CD4-positive, alpha-beta T cell (primary cell): ENCODE data around the gene NUMBL. TPM values are rescaled to one million over a fixed set of nuclear protein-coding genes. Genes with fewer than 3 reads are reported as not detected.

Experiments
- ATAC-seq: fragments of 200-7000 bp; cut with Tn5 transposase; one replicate; pipeline ENCODE4 v1.10.0; 2022; ENCODE audit warnings: mild to moderate bottlenecking; ENCODE audit not compliant: poor library complexity
- CTCF ChIA-PET: fragments of 350-600 bp; sonication (Branson Sonifier 250); formaldehyde crosslinking; loops from one replicate; lab custom pipeline; 2021; ENCODE audit warnings: antibody characterized with exemption, inconsistent platforms; lab: Charles Lee
- POLR2A ChIA-PET: fragments of 350-600 bp; sonication (Branson Sonifier 250); formaldehyde crosslinking; loops from one replicate; lab custom pipeline; 2021; ENCODE audit warnings: antibody characterized with exemption, inconsistent platforms; lab: Charles Lee
- DNase-seq, 14 experiments: peaks; one replicate each; pipeline ENCODE4 v3.0.0-alpha.2; 2013 to 2020; ENCODE audit warnings: mixed read lengths in 2 of 14
- H3K27ac ChIP-seq, 2 donors: one replicate each; pipeline versions ENCODE4 v1.5.1 to v1.7.0; 2013; ENCODE audit warnings: low read length in 2 of 2, low read depth in 1 of 2, mild to moderate bottlenecking in 1 of 2
- H3K27me3 ChIP-seq, 2 experiments: 1 replicate in 1 of 2; 2 replicates in 1 of 2; pipeline versions ENCODE4 v1.6.1 to v1.7.0; 2013; ENCODE audit warnings: low read length in 2 of 2, control low read depth in 1 of 2, mild to moderate bottlenecking in 1 of 2, moderate library complexity in 1 of 2; ENCODE audit not compliant: insufficient read depth in 2 of 2, control insufficient read depth in 1 of 2
- H3K36me3 ChIP-seq: one replicate; pipeline ENCODE4 v1.6.1; 2013; ENCODE audit warnings: low read length, control low read depth; ENCODE audit not compliant: insufficient read depth
- H3K4me1 ChIP-seq: one replicate; pipeline ENCODE4 v1.6.1; 2013; ENCODE audit warnings: low read length, control low read depth; ENCODE audit not compliant: insufficient read depth
- H3K4me3 ChIP-seq: one replicate; pipeline ENCODE4 v1.5.1; 2013; ENCODE audit warnings: mild to moderate bottlenecking, low read length, moderate library complexity
- H3K9me3 ChIP-seq, 2 experiments: 1 replicate in 1 of 2; 2 replicates in 1 of 2; pipeline versions ENCODE4 v1.6.1 to v1.7.0; 2013; ENCODE audit warnings: low read length in 2 of 2, mild to moderate bottlenecking in 2 of 2, control low read depth in 1 of 2, moderate library complexity in 1 of 2; ENCODE audit not compliant: control insufficient read depth in 1 of 2, insufficient read depth in 1 of 2
- H3K27ac Mint-ChIP-seq: one replicate; pipeline ENCODE4 v1.8.0; 2020; ENCODE audit warnings: mixed read lengths
- H3K27me3 Mint-ChIP-seq: one replicate; pipeline ENCODE4 v1.8.0; 2021; ENCODE audit warnings: mixed read lengths
- H3K36me3 Mint-ChIP-seq: one replicate; pipeline ENCODE4 v1.8.0; 2021; ENCODE audit warnings: low read depth, mixed read lengths
- H3K4me1 Mint-ChIP-seq: one replicate; pipeline ENCODE4 v1.8.0; 2021; ENCODE audit warnings: low read depth, mixed read lengths
- H3K4me3 Mint-ChIP-seq: one replicate; pipeline ENCODE4 v1.8.0; 2020; ENCODE audit warnings: mild to moderate bottlenecking, mixed read lengths
- H3K9me3 Mint-ChIP-seq: one replicate; pipeline ENCODE4 v1.8.0; 2020; ENCODE audit warnings: mixed read lengths
- CTCF ChIP-seq: fragments of 200-600 bp; IDR thresholded peaks from one replicate; pipeline ENCODE4 v1.8.0; 2022; ENCODE audit warnings: antibody characterized with exemption, mild to moderate bottlenecking
- intact Hi-C, 2 experiments: fragments of 100-400 bp; cut with DNase I in 1 of 2; cut with micrococcal nuclease in 1 of 2; formaldehyde crosslinking; loops; one replicate each; pipeline versions ENCODE4 v1.15.1 to v1.9.0; 2023 to 2025; cut with DNase I, micrococcal nuclease
- total RNA-seq, 174 experiments: library from RNA in 2 of 174; stranded (reverse) in 2 of 174; gene quantifications; one replicate each; pipeline ENCODE4 v1.2.3 and lab custom pipeline; 2021 to 2026

Gene NUMBL
- total RNA-seq, 2 experiments from 2014 or later: 5.2 to 5.4 TPM

- DNase-seq (peak in 1 of 14 experiments; percentile 15), ATAC-seq (no peak)
- peaks cover 70% of the 10 kb centered on the region for H3K4me1 ChIP-seq
- H3K4me3 ChIP-seq: peak overlapping the region; percentile 89
- H3K4me3 Mint-ChIP-seq: peak overlapping the region; percentile 75
- H3K27ac ChIP-seq: peak overlapping the region; percentile 52 to 96
- no peaks in the 10 kb centered on the region for H3K27me3 ChIP-seq
- H3K9me3 Mint-ChIP-seq: no peaks in the 10 kb centered on the region
- H3K36me3 Mint-ChIP-seq: peaks cover 47% of the 10 kb centered on the region
- H3K4me1 Mint-ChIP-seq: peaks cover 75% of the 10 kb centered on the region
- peaks cover 3% of the 10 kb centered on the region for H3K36me3 ChIP-seq
- no peaks in the 10 kb centered on the region for H3K27me3 Mint-ChIP-seq
- H3K27ac Mint-ChIP-seq: peak overlapping the region; percentile 94
- CTCF ChIA-PET: interaction anchor here (0.9 to 1.3 kb wide), 3 partner anchors 36 to 81 kb away, joined by 3 to 4 read pairs (median 4); partner anchors contain the start of gene EGLN2
- POLR2A ChIA-PET: interaction anchor here (1.0 to 2.4 kb wide), 12 partner anchors 24 to 547 kb away, joined by 3 to 22 read pairs (median 4); partner anchors contain the start of genes ACTMAP, EGLN2, HNRNPUL1 and RAB4B
- intact Hi-C loops: loop anchor here (2.0 to 10.0 kb wide), 6 partner anchors 27 to 550 kb away; partner anchors contain the start of genes ACTMAP (in 1 of the 2), EGLN2 (in 1 of the 2), NUMBL (in 1 of the 2) and SNRPA (in 1 of the 2)
- no peak for TF ChIP-seq CTCF
- no peaks in the 10 kb centered on the region for H3K9me3 ChIP-seq
Measured at GRCh38 chr19:40717325-40717879, 27.0 kb upstream of the NUMBL start.

- Mint-ChIP-seq H3K27ac (peak within 1 kb of the TSS; percentile 94), H3K4me1 (peaks cover 71% of the 10 kb centered on the region), H3K4me3 (peak within 1 kb of the TSS; percentile 95), H3K36me3 (peaks cover 43% of the 10 kb centered on the region), H3K27me3 (no peaks in the 10 kb centered on the region), H3K9me3 (no peaks in the 10 kb centered on the region)
- no peak for TF ChIP-seq CTCF
- DNase-seq (peak; percentile 98 to 100 (median 99)), ATAC-seq (peak; percentile 73)
- peak within 1 kb of the TSS; percentile 89 to 96 for H3K27ac ChIP-seq
- CTCF ChIA-PET: interaction anchor here (0.9 to 1.6 kb wide), 7 partner anchors 36 to 103 kb away, joined by 3 to 7 read pairs (median 4); partner anchors contain the start of genes EGLN2 and RAB4B
- no peaks in the 10 kb centered on the region for H3K36me3 ChIP-seq
- POLR2A ChIA-PET: interaction anchor here (0.8 to 2.4 kb wide), 14 partner anchors 22 to 647 kb away, joined by 3 to 22 read pairs (median 4); partner anchors contain the start of genes ACTMAP, B9D2, EGLN2 and HNRNPUL1
- H3K4me1 ChIP-seq: peaks cover 70% of the 10 kb centered on the region
- no peaks in the 10 kb centered on the region for H3K9me3 ChIP-seq
- peak within 1 kb of the TSS; percentile 89 for H3K4me3 ChIP-seq
- no peaks in the 10 kb centered on the region for H3K27me3 ChIP-seq
- intact Hi-C loops: loop anchor here (1.0 to 10.0 kb wide), 7 partner anchors 26 to 551 kb away; partner anchors contain the start of genes ACTMAP (in 1 of the 2), EGLN2 (in 1 of the 2), NUMBL (in 1 of the 2) and RAB4B (in 1 of the 2)
Measured at GRCh38 chr19:40716482-40717324, 26.3 kb upstream of the NUMBL start, which contains the start of the genes COQ8B and ITPKC. TSS of gene COQ8B (minus strand) at chr19:40716886. CDS start at chr19:40714632, 2,254 bp downstream. TSS of gene ITPKC (plus strand) at chr19:40717112. CDS start at chr19:40717136, 24 bp downstream.

GRCh38 chr19:40716031-40716481, 25.6 kb upstream of the NUMBL start:
- H3K9me3 Mint-ChIP-seq: no peaks in the 10 kb centered on the region
- TF ChIP-seq CTCF: no peak
- DNase-seq (peak in 13 of 14 experiments; percentile 35 to 88 (median 51)), ATAC-seq (no peak)
- H3K36me3 Mint-ChIP-seq: peaks cover 48% of the 10 kb centered on the region
- ChIA-PET POLR2A (interaction anchor here (0.8 to 2.4 kb wide), 8 partner anchors 22 to 648 kb away, joined by 3 to 22 read pairs (median 4); partner anchors contain the start of genes ACTMAP, B9D2, RAB4B and SNRPA), CTCF (interaction anchor here (1.0 to 1.6 kb wide), 5 partner anchors 37 to 103 kb away, joined by 3 to 7 read pairs (median 4); partner anchors contain the start of gene RAB4B)
- Histone ChIP-seq H3K9me3 (no peaks in the 10 kb centered on the region), H3K27ac (peak overlapping the region; percentile 89 to 96), H3K4me1 (peaks cover 68% of the 10 kb centered on the region), H3K27me3 (no peaks in the 10 kb centered on the region), H3K4me3 (peak overlapping the region; percentile 89), H3K36me3 (peaks cover 2% of the 10 kb centered on the region)
- peak overlapping the region; percentile 94 for H3K27ac Mint-ChIP-seq
- H3K4me3 Mint-ChIP-seq: peak overlapping the region; percentile 95
- peaks cover 75% of the 10 kb centered on the region for H3K4me1 Mint-ChIP-seq
- intact Hi-C loops: loop anchor here (1.0 to 10.0 kb wide), 7 partner anchors 25 to 551 kb away; partner anchors contain the start of genes ACTMAP (in 1 of the 2), EGLN2 (in 1 of the 2), NUMBL (in 1 of the 2) and RAB4B (in 1 of the 2)
- no peaks in the 10 kb centered on the region for H3K27me3 Mint-ChIP-seq
